Body of pancreas (tissue), 4 donors: ENCODE data around the gene NUP62. TPM values are rescaled to one million over a fixed set of nuclear protein-coding genes. Genes with fewer than 3 reads are reported as not detected.
"Not testable (repeated sequence)": the region's sequence is repeated elsewhere in the genome, so short reads cannot be mapped to it uniquely, and the experiment has no call there.

Experiments used
- ATAC-seq: fragments of 150-250 bp; one replicate; pipeline ENCODE4 v1.9.1; 2016
- DNase-seq, 4 donors: peaks; one replicate each; pipeline ENCODE4 v3.0.0-alpha.2; 2019
- H3K27ac ChIP-seq, 4 donors: fragments of 200-600 bp; sonication (generic); 1 replicate in 3 of 4; 2 replicates in 1 of 4; pipeline versions ENCODE4 v1.5.1 to v1.6.1; 2016 to 2019; ENCODE audit warnings: mild to moderate bottlenecking in 1 of 4, mixed read lengths in 1 of 4, moderate library complexity in 1 of 4
- H3K27me3 ChIP-seq, 2 donors: fragments of 200-600 bp; sonication (generic); one replicate each; pipeline ENCODE4 v1.6.0; 2016; ENCODE audit warnings: mild to moderate bottlenecking in 1 of 2
- H3K36me3 ChIP-seq, 2 donors: fragments of 200-600 bp; sonication (generic); replicated peaks in 1 of 2; 2 replicates each; pipeline ENCODE4 v1.5.1; 2016; ENCODE audit warnings: low read depth in 2 of 2; ENCODE audit not compliant: insufficient read depth in 1 of 2
- H3K4me1 ChIP-seq: fragments of 200-600 bp; sonication (generic); one replicate; pipeline ENCODE4 v1.6.0; 2016
- H3K4me3 ChIP-seq, 2 donors: fragments of 200-600 bp; sonication (generic); 1 replicate in 1 of 2; 2 replicates in 1 of 2; pipeline ENCODE4 v1.5.1; 2016 to 2019
- H3K9me3 ChIP-seq, 3 donors: fragments of 200-600 bp; sonication (generic); 1 replicate in 2 of 3; 2 replicates in 1 of 3; pipeline ENCODE4 v1.5.1; 2016
- CTCF ChIP-seq, 7 experiments: fragments of 450-650 bp in 4 of 7; fragments of 200-600 bp in 3 of 7; sonication (generic) in 3 of 7; IDR thresholded peaks; one replicate each; pipeline ENCODE4 v1.5.1; 2016 to 2019; ENCODE audit warnings: antibody characterized with exemption in 7 of 7
- POLR2A ChIP-seq, 3 donors: fragments of 450-650 bp; IDR thresholded peaks; one replicate each; pipeline ENCODE4 v1.6.1; 2016; ENCODE audit warnings: antibody characterized with exemption in 3 of 3, mild to moderate bottlenecking in 2 of 3
- WGBS, 2 donors: methylation state at CpG; one replicate each; pipeline ENCODE4 v1.1.5; 2017; 5-methylcytosine and 5-hydroxymethylcytosine counted together
- intact Hi-C: fragments of 100-400 bp; cut with DNase I; formaldehyde crosslinking; loops from one replicate; pipeline ENCODE4 v1.15.1; 2023
- total RNA-seq, 2 donors: library from RNA; depleted of rRNA; stranded (reverse); fragments of >200 nt; gene quantifications; one replicate each; pipeline ENCODE4 v1.1.0, GENCODE V29; 2016

The NUP62 gene
- total RNA-seq, 2 donors from 2014 or later: 17.9 to 21.8 TPM

- ATAC-seq: no peak
- DNase-seq: no peak
- H3K4me1 ChIP-seq: peaks cover 11% of the 10 kb centered on the region
Measured at GRCh38 chr19:49968279-49968922, 39.1 kb upstream of the NUP62 start.

DNA sequence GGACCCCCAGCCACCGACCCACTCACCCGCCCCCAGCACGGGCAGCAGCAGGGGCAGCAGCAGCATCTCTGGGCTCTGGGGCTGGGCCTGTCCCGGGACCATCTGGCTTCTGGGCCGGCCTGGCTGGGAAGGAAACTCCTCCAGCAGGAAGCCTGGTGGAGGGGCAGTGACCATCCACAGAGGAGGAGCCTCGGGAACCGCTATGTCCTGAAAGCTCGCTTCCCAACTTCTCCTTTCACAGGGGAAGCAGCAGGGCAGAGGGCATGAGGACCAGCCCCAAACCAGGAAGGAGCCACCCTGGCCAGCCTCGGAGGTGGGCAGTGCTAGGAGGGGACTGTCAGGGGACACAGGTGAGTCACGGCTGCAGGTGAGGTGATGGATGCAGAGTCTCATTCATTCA, 31.7 kb upstream of the NUP62 start, which contains the start of gene SIGLEC11:
SIGLEC11 (minus strand) TSS at position 193 of the 400 bp plus-strand sequence; CDS start at position 102, 91 bp downstream.
- H3K27ac ChIP-seq, H3K27me3 ChIP-seq, ATAC-seq, intact Hi-C loops, DNase-seq, H3K36me3 ChIP-seq, H3K4me3 ChIP-seq, H3K9me3 ChIP-seq: not testable (repeated sequence)
- peaks cover 26% of the 10 kb centered on the region for H3K4me1 ChIP-seq
- WGBS, 2 donors: 52% methylated on average over 4 of the region's 10 CpGs; no CpG with 5 or more reads in 1 of the 2 donors

More at GRCh38 chr19:49968279-49968922, 39.1 kb upstream of the NUP62 start:
- no peak for TF ChIP-seq CTCF (IDR thresholded peaks at IDR 0.05)
- no peak for TF ChIP-seq POLR2A (IDR thresholded peaks at IDR 0.05)
- Histone ChIP-seq H3K9me3 (no peaks in the 10 kb centered on the region), H3K4me3 (no peak overlapping the region), H3K27me3 (no peaks in the 10 kb centered on the region), H3K36me3 (no peaks in the 10 kb centered on the region), H3K27ac (no peak overlapping the region)
- WGBS, 2 donors: 59 to 77% methylated on average over 5 of the region's 5 CpGs
- intact Hi-C loops: no loop called here

DNA sequence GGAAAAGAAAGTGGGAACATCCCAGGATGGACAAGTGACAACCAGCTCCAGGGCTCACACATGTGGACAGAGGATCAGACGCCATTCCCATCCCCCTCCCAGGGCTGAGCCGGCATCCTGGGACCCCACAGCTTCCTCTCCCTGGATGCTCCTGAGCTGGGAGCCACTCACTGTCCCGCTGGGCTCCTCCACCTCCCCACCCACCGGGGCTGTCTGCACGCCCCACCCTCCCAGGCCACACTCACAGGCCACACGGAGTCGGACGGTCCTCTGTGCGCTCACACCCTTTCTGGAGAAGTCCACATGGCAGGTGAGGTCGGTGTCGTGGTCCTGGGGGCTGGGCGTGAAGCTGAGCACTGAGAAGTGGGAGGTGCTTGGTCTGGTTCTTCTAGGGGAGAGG, 30.6 kb upstream of the NUP62 start:
- H3K27ac ChIP-seq, H3K36me3 ChIP-seq, H3K27me3 ChIP-seq, ATAC-seq, H3K4me3 ChIP-seq, H3K9me3 ChIP-seq, DNase-seq, intact Hi-C loops: not testable (repeated sequence)
- no CpG with 5 or more reads among the region's 12 CpGs for WGBS, 2 donors
- peaks cover 37% of the 10 kb centered on the region for H3K4me1 ChIP-seq

DNA sequence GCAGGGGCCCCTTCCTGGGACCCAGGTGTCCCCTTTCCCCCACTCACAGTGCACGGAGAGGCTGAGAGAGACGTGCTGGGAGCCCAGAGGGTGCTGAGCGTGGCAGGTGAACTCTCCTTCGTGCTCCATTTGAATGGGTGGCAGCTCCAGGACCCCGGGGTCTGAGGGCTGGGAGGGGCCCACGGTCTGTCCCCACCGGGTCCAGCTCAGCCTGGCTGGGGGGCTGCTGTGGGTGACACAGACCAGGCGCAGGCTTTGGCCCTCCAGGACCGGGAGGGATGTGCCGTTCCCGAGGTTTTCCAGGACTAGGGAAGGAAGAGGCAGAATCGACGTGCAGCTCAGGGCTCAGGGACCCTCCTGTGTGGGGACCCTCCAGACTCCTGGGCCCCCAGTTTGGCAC, 29.3 kb upstream of the NUP62 start:
- Histone ChIP-seq H3K27ac (peak overlapping the region in 3 of 4 donors; percentile 59 to 90 (median 72)), H3K4me1 (peaks cover 50% of the 10 kb centered on the region)
- H3K27me3 ChIP-seq, DNase-seq, H3K9me3 ChIP-seq, intact Hi-C loops, H3K4me3 ChIP-seq, H3K36me3 ChIP-seq, ATAC-seq: not testable (repeated sequence)
- 35 to 55% methylated on average over 8 to 13 of the region's 13 CpGs for WGBS, 2 donors

DNA sequence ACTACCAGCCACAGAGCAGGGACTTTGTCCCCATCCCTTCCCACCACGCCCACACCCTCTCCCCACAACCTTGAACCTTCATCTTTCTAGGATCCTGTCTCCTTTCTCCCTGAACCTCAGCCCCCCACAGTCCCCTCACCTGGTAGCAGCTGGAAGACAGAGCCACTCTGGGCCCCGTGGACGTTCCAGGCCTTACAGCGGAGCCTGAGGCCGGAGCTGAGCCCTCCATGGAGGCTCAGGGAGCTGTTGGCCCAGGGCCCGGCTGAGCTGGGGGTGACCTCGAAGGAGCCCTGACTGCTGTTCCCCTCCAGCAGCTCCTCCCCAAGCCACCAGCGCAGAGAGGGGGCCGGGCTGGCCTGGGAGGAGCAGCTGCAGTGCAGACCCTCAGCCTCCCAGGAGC, 28.8 kb upstream of the NUP62 start:
- DNase-seq, H3K27me3 ChIP-seq, H3K36me3 ChIP-seq, intact Hi-C loops, ATAC-seq, H3K9me3 ChIP-seq, H3K4me3 ChIP-seq: not testable (repeated sequence)
- 22 to 42% methylated on average over 2 to 9 of the region's 9 CpGs for WGBS, 2 donors
- Histone ChIP-seq H3K4me1 (peaks cover 54% of the 10 kb centered on the region), H3K27ac (peak overlapping the region in 3 of 4 donors; percentile 59 to 90 (median 72))

DNA sequence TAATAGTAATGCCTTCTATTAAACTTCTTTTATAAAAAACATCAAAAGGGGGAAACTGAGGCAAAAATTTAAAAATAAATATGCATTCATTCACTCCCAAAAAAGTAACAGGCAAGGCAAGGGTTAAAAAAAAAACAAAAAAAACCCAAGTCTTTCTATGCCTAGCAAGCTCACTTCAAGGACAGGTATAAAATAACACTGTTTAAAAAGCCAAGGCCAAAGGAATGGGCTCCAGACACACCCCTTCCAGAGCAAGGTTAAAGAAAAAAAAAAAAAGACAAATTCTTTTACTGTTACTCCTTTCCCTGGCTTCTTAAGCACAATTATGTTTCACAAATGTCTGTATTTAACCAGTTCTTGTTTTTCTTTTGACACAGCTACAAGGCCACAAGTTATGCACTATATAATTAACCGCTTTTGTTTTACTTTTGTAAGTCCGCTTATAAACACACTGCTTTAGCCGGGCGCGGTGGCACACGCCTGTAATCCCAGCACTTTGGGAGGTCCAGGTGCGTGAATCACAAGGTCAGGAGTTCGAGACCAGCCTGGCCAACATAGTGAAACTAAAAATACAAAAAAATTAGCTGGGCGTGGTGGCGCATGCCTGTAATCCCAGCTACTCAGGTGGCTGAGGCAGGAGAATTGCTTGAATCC, 28.1 kb upstream of the NUP62 start:
- Histone ChIP-seq H3K27ac (peak overlapping the region in 3 of 4 donors; percentile 75 to 90 (median 80)), H3K9me3 (no peaks in the 10 kb centered on the region), H3K27me3 (no peaks in the 10 kb centered on the region), H3K4me1 (peaks cover 62% of the 10 kb centered on the region), H3K36me3 (no peaks in the 10 kb centered on the region), H3K4me3 (no peak overlapping the region)
- TF ChIP-seq POLR2A (IDR thresholded peaks at IDR 0.05): no peak
- no peak for TF ChIP-seq CTCF (IDR thresholded peaks at IDR 0.05)
- WGBS, 2 donors: 22 to 40% methylated on average over 10 of the region's 10 CpGs
- intact Hi-C loops: no loop called here
- peak; percentile 64 for ATAC-seq
- DNase-seq: peak in 2 of 4 donors; percentile 46 to 62
